Stimulated activated CD4-positive, alpha-beta T cell treated with anti-CD3 and anti-CD28 coated beads, Interleukin-12 subunit alpha, Interleukin-12 subunit beta, amount 100 ng/mL, for 24 hours (primary cell): ENCODE measurements around the gene PPTC7.
"Not testable (repeated sequence)": the region's sequence is repeated elsewhere in the genome, so short reads cannot be mapped to it uniquely, and the experiment has no call there.

ENCODE experiments used
- DNase-seq, 2 experiments: peaks; one replicate each; pipeline ENCODE4 v3.0.0-alpha.2; 2020; ENCODE audit warnings: low read depth in 2 of 2

Gene PPTC7, protein sequence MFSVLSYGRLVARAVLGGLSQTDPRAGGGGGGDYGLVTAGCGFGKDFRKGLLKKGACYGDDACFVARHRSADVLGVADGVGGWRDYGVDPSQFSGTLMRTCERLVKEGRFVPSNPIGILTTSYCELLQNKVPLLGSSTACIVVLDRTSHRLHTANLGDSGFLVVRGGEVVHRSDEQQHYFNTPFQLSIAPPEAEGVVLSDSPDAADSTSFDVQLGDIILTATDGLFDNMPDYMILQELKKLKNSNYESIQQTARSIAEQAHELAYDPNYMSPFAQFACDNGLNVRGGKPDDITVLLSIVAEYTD

DNA sequence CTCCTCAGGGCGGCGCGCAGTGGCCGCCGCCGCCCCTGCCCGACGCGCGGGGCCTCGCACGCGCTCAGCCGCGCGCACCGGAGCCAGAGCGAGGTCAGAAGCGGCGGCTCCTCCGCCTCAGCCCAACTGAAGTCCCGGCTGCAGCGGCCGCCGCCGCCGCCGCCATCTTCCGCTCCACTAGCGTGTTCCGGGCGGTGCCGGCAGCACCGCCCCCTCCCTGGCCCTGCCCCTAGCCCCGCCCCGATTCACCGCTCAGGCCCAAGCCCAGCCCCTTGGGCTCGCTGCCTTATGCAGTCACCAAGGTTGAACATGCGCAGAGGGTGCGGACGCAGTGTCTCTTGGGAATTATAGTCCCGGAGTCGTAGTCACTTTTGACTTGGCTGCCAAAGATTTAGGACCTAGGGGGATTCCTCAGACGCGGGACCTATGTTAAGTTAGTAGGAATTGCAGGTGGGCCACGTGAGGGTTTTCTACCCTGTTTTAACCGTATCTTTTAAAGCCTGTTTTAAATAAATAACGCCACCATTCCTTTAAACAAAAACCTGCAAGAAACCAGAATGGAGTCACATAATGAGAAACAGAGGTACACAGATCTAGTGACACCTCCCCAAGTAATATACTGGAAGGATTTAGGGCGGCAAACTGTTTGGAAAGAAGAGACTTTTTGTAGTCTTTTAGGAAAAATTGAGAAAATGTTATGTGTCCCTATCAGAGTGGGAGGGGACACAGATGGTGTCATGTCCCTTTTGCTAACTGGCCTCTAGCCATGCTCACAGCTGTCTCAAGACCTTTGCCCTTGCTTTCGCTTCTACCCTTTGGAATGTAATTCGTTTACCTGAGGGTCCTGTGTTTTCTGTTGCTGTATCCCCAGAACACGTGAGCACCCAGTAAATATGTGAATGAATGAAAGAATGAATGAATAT lies at the start of gene PPTC7:
Gene PPTC7, minus strand, starts transcription at position 182 of the 923 bp plus-strand sequence. CDS start 287 bp downstream, outside the sequence.
- DNase-seq, result peak; percentile 93 to 98

DNA sequence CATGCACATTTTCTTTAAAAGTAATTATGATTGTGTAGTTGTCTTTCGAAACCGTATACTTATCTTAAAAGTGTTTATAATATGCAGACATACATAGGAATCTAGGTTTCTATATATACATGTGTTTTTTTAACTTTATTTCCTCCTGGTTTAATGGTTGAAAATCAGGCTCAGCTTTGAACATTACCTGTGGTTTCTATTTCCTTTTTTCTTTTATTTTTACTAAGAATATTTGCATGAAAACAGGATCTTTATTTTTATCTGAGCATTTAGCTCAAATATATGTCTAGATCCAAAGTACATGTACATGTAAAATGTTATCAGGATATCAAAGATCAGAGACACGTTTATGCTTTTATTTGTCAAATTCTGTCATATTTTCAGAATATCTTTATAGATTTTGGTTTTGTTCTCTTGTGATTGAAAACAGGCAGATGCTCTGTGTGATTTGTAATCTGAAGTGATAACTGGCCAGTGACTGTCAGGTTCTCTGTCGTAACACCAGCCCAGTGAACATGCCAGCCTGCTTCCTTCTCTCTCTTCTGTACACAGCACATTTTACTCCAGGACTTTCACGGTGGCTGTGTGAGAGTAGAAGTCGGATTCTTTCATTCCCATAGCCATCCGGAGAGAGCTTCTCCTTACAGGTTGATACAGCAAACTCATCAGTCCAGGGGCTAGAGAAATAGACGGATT lies 44.5 kb upstream of the PPTC7 start:
- DNase-seq, result no peak

DNA sequence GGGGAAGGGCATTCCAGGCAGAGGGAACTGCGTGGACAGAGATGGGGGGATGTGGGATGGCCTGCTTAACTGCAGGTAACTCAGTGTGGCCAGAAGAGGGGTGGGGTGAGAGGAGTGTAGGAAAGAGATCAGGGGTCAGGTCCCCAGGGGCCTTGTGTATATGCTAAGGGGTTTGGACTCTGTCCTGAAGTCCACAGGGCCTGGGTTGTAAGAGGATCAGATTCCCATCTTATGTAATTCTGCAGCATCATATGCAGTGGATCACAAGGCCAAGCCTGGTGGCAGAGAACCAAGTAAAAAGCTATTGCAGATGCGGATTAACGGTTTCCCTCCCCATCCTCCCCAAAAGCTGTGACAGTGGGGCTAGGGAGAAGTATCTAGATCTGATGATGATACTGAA lies 39.5 kb upstream of the PPTC7 start:
- DNase-seq, result no peak

DNA sequence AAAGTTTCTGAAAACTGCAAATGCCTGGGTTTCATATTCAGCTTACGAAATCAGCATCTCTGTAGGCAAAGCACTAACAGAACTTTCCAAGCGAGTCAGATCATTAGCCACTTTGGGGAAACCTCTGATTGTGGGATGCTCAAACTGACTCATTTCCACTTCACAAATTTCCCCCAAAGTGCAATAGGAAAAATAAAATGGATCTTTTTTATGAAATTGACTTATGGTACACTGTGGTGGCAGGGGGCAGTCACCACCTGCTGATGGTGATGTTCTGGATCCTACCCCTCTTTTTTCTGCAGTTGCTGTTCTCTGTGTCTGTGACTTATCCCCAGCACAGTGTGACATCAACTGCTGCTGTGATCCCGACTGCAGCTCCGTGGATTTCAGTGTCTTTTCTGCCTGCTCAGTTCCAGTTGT lies 36.4 kb upstream of the PPTC7 start:
- DNase-seq, result peak in 1 of 2 experiments; percentile 20

DNA sequence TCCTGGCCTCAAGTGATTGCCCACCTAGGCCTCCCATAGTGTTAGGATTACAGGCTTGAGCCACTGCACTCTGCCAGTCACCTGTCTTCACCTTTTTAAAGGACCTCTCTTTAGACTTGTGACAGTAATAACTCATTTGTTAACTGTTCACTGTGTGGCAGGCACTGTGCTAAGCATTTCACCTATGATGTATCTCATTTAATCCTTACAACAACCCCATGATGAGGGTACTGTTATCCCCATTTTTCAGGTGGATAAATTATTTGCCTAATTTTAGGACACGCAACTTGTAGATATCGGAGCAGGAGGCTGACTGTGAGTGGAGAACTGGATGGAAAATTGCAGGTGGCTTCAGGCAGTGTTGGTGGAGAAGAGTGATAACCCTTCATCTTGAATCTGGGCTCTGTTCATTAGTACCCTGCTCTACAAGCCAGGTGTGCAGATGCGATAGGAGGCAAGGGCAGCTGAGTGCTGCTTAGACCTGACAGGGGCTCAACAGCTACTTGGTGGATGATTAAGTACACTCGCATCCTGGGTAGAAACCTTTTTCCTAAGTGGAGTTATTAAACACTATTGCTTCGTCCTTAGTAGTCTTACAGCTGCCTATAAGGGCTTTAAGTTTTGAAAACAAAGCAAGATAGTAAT lies 33.5 kb upstream of the PPTC7 start:
- no peak for DNase-seq

DNA sequence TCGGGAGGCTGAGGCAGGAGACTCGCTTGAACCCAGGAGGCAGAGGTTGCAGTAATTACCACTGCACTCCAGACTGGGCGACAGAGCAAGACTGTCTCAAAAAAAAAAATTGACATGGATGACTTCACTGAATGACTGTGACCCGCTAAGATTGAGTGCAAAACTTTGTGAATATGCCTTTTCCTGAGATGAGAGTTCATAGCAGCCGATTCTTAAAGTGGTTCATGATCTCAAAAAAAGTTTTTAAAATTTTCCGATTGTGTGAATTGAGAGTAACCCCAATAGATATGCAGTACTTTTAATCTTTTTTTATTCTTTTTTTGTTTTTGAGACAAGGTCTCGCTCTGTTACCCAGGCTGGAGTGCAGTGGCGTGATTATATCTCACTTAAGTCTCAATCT lies 32.1 kb upstream of the PPTC7 start:
- no peak for DNase-seq

DNA sequence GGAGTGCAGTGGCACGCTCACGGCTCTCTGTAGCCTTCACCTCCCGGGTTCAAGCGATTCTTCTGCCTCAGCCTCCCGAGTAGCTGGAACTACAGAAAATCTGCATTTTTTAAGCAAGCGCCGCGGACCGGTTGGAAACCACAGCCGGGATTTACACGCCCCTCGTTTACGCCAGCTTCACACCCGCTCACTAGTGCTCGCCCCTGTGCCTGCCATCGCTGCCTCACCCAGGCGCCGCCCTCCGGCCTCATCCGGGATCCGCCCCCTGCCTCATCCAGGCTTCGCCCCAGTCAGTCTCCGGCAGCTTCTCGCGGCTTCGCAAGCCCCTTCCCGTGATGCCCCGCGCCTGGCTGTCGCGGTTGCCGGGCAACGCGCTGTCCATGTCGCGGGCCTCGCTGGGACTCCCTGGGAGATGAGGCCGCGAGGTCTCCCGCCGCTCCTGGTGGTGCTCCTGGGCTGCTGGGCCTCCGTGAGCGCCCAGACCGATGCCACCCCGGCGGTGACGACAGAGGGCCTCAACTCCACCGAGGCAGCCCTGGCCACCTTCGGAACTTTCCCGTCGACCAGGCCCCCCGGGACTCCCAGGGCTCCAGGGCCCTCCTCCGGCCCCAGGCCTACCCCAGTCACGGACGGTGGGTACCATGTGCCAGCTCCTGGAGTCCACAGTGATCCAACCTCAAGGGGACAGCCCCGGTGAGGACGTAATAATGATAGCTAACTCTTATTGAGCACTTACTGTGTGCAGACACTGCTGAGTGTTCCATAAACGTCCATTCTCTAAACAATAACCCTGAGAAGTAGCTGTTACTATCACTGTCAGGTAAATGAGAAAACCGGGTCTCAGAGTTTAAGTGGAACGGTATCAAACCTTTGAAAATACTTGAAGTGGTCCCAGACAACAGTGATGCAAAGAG lies 30.9 kb upstream of the PPTC7 start, which contains the start of gene TCTN1:
Gene TCTN1, plus strand, starts transcription at position 359 of the 914 bp plus-strand sequence. Its CDS starts 54 bp downstream, at position 413.
- peak; percentile 94 to 98 for DNase-seq

DNA sequence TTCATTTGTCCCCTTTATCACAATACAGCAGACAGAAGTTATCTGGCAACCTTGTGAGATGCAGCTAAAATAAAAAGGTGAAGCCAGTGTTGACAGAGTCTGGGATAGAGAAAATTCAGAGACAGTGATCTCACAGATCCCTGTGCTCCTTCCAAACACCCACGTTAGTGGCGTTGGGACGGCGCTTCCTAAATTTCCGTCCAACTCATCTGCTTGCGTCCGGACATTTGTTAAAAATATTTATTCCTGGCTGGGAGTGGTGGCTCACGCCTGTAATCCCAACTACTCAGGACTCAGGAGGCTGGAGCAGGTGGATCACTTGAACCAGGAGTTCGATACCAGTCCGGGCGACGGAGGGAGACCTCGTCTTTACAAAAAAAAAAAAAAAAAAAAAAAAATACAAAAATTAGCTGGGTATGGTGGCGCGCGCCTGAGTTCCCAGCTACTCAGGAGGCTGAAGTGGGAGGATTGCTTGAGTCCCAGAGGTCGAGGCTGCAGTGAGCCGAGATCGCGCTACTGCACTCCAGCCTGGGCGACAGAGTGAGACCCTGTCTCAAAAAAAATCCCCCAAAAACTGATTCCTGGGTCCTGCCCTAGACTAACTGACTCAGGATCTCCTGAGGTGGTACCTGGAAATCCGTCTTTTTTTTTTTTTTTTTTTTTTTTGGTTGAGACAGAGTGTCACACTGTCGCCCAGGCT lies 30.1 kb upstream of the PPTC7 start:
- no peak for DNase-seq

DNA sequence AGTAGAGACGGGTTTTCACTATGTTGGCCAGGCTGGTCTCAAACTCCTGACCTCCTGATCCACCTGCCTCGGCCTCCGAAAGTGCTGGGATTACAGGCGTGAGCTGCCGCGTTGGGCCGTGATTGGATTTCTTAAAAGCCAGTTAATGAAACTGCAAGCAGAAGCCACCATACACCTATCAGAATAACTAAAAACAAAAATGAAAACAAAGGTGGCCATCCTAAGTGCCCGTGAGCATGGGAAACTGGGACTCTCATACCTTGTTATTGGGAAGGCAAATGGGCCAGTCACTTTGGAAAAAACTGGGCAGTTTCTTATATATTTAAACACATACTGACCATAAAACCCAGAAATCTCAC lies 23.1 kb upstream of the PPTC7 start:
- DNase-seq, result no peak

DNA sequence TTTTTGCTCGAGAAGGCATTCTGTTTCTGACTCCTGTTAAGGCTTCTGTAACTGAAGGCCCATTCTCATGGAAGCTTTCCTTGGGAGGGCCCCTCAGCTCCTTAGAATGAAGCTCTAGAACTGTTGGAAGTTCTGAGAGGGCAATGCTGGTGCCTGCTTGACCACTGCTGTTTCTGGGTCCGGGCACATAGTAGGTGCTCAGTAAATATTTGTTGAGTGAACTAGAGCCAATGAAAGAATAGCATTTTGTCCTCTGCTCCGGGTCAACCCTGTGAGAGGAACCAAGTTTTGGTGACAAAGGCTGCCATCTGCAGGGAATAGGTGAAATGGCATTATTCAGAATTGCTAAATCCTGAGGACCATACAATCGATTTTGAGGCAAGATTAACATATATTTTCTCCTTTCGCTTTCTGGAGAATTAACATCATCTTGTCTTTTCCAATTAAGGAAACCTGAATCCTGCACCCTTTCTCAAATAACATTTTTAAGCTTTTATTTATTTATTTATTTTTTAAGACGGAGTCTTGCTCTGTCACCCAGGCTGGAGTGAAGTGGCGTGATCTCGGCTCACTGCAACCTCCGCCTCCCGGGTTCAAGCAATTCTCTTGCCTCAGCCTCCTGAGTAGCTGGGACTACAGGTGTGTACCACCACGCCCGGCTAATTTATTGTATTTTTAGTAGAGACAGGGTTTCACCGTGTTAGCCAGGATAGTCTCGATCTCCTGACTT lies 19.1 kb upstream of the PPTC7 start:
- not testable (repeated sequence) for DNase-seq

DNA sequence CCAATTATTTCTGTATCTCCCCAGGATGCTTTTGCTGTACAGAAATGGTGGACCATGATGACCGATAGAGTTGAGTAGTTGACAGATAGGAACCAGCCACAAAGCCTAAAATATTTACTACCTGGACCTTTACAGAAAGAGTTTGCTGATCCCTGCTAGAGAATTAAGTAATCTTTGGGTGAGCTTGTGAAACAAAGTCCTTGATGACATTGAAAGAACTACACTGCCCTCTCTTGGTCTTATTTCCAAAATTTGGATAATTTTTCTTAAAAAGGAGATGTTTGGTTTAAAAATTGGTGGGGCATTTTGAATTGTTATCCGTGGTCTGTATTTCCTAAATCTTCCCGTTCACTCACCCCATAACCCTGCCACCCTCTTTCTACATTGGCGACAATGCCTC lies 17.1 kb upstream of the PPTC7 start:
- no peak for DNase-seq

DNA sequence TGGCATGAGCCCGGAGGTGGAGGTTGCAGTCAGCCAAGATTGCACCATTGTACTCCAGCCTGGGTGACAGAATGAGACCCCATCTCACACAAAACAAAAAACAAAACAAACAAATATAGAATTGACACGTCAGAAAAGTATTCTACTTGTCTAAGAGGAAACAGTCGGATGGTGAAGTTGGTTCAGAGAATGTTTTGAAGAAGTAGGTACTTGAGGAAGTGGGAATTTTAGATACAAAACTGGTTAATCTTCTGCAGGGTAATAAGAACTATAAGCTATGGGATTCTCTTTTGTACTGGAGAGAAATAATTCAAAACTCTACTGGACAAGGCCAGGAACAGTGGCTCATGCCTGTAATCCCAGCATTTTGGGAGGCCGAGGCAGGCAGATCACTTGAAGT lies 16.2 kb upstream of the PPTC7 start:
- no peak for DNase-seq

DNA sequence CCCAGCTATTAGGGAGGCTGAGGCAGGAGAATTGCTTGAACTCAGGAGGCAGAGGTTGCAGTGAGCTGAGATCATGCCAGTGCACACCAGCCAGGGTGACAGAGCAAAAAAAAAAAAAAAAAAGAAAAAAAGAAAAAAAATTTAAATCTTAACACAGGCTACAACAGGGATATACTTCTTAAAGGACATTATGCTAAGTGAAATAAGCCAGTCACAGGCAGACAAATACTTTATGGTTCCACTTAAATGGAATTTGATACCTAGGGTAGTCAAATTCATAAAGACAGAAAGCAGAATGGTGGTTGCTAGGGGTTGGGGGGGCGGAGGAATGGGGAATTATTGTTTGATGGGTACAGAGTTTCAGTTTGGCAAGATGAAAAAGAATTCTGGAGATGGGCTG lies 14.8 kb upstream of the PPTC7 start:
- DNase-seq, result no peak

DNA sequence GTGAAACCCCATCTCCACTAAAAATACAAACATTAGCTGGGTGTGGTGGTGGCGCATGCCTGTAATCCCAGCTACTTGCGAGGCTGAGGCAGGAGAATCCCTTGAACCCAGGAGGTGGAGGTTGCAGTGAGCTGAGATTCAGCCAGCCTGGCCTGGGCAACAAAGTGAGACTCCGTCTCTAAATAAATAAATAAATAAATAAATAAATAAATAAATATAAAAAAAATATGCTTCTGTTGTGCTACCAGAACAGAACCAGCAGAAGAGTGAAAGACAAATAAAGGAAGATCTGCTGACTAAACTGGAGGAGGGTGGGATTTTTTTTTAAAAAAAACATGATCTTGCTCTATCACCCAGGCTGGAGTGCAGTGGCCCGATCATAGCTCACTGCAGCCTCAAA lies 9.8 kb upstream of the PPTC7 start:
- DNase-seq, result not testable (repeated sequence)

DNA sequence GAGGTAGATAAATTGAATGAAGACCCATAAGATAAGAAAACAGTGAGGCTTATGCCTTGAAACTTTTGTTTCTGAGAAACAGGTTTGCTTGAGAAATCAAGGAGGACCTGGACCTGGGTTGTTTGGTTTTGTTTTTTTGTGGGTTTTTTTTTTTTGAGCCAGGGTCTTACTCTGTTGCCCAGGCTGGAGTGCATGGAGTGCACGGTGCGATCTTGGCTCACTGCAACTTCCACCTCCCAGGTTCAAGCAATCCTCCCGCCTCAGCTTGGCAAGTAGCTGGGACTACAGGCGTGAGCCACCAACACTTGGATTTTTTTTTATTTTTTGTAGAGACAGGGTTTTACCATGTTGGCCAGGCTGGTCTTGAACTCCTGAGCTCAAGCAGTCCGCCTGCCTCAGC lies 9.0 kb upstream of the PPTC7 start:
- DNase-seq, result no peak

DNA sequence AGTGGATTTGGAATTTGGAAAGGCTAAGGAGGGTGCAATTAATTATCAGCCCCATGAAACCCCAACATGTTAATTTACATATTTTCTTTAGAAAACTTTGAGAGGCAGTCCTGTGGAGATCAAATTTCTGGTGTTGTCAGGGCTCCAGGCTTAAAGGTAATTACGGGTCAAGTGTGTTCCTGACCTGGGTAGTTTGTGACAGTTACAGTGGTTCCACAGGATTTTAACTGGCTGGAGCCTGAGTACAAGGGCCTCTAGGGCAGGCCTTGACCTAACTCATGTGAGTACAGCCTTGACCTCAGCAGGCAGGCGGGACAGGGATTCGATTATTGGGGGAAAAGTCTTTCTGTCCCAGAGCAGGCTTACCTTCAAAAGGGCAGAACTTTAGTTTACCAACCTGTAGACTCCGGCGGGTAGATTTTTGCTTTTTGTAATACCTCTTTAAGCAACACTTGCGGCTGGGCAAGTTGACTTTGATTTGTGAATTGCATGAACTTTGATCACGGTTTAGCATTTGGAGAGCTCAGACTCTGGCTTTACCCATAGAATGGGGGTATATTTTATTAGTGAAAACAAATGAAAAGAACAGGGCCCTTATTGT lies 8.4 kb upstream of the PPTC7 start:
- no peak for DNase-seq

DNA sequence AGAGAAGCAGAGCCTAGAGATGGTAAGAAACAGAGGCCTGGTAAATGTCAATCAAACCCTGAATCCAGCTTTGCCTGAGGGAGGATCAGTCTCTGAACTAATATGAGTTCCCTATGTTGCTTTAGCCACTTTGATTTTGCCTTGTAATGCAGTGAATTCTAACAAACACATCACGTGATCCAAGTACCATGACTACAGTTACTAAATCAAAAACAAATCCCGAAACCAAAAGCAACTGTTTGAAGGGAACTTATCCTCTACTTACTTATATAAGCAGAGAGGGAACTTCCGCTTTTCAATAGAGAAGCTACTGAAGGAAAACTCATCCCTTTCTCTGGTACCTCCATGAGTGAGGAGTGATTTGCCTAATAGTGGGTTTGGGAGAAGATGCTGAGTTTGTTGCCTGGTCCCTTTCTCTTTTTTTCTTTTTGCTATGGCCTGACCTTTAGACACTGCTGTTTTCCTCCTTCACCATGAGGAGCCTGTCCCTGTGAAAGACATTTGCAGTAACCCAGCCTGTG lies 7.7 kb upstream of the PPTC7 start:
- DNase-seq, result no peak

DNA sequence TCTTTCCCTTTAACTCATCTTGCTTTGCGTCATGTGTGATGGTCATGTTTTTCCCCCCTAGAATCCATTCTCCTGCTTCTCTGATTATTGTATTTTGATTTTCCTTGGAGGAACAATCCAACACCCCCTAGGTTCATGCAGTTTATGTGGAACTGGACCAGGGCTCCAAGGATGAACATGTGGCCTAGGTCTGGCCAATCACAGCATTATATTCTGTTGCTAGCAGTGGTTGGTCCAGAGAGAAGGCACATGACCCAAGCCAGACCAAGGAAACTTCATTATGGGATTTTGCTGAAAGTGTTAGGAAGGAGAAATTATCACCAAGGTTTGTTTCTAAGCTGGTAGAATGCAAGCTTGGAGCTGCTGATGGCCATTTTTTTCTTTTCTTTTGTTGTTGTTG lies 6.9 kb upstream of the PPTC7 start:
- DNase-seq, result no peak

DNA sequence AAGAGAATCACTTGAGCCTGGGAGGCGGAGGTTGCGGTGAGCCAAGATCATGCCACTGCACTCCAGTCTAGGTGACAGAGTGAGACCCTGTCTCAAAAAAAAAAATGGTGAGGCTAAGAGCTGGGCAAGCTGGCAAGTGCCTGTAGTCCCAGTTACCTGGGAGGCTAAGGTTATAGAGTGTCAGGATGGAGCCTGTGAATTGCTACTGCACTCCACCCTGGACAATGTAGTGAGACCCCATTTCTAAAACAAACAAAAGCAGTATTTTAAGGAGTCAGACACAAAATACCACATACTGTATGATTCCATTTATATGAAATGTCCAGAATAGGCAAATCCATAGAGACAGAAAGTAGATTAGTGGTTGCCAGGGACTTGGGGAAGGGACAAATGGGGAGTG lies 4.0 kb upstream of the PPTC7 start:
- not testable (repeated sequence) for DNase-seq
